K562 (cell line): ENCODE results near the gene CHAC1. TPM values are rescaled to one million over a fixed set of nuclear protein-coding genes. Genes with fewer than 3 reads are reported as not detected.
A peak's percentile ranks its signal among the peaks of the same experiment; 100 is the strongest.

Experiments used
- CREB1 ChIP-seq, 2 experiments: sonication (generic) in 1 of 2; formaldehyde crosslinking in 1 of 2; IDR thresholded peaks; 2 replicates each; pipeline versions ENCODE4 v1.6.1 to v1.8.0; 2012 to 2022; ENCODE audit warnings: inconsistent platforms in 1 of 2, mild to moderate bottlenecking in 1 of 2, missing genetic modification reagents in 1 of 2, moderate library complexity in 1 of 2
- HNRNPH1 ChIP-seq: fragments of 200-400 bp; formaldehyde crosslinking; optimal IDR thresholded peaks from 2 replicates; pipeline ENCODE3; 2017; ENCODE audit warnings: low read depth, mild to moderate bottlenecking, low read length, moderate library complexity
- KLF1 ChIP-seq: fragments of 450-650 bp; IDR thresholded peaks from 2 replicates; pipeline ENCODE4 v1.6.1; 2016; ENCODE audit warnings: missing genetic modification characterization, missing compliant biosample characterization
- L3MBTL2 ChIP-seq: fragments of 450-650 bp; IDR thresholded peaks from 2 replicates; pipeline ENCODE4 v1.6.1; 2016; ENCODE audit warnings: mild to moderate bottlenecking, moderate library complexity
- NEUROD1 ChIP-seq: fragments of 150-350 bp; IDR thresholded peaks from 2 replicates; pipeline ENCODE4 v1.6.1; 2014; ENCODE audit warnings: borderline replicate concordance, low read length, low read depth; ENCODE audit not compliant: partially characterized antibody
- SIN3A ChIP-seq, 2 experiments: fragments of 150-350 bp in 1 of 2; IDR thresholded peaks; 2 replicates each; pipeline ENCODE4 v1.6.1; 2011 to 2016; ENCODE audit warnings: borderline replicate concordance in 2 of 2, low read depth in 2 of 2, low read length in 2 of 2, mild to moderate bottlenecking in 2 of 2, moderate library complexity in 2 of 2; ENCODE audit not compliant: control insufficient read depth in 1 of 2
- SMAD4 ChIP-seq: fragments of 250-450 bp; sonication (Bioruptor Pico); conservative IDR thresholded peaks from 2 replicates; pipeline ENCODE4 v1.8.0; 2021; ENCODE audit warnings: inconsistent platforms, mild to moderate bottlenecking, moderate library complexity
- U2AF2 ChIP-seq: fragments of 200-400 bp; formaldehyde crosslinking; optimal IDR thresholded peaks from 2 replicates; pipeline ENCODE3; 2017; ENCODE audit warnings: low read depth, mild to moderate bottlenecking, low read length
- USF1 ChIP-seq: sonication (generic); formaldehyde crosslinking; IDR thresholded peaks from 2 replicates; pipeline ENCODE4 v1.9.0; 2022; ENCODE audit warnings: mild to moderate bottlenecking, missing genetic modification reagents
- ZNF282 ChIP-seq: sonication (generic); formaldehyde crosslinking; IDR thresholded peaks from 2 replicates; pipeline ENCODE4 v1.8.1; 2023; ENCODE audit warnings: missing genetic modification reagents
- polyA plus RNA-seq, 8 experiments: library from polyadenylated mRNA; depleted of rRNA in 4 of 8; stranded (reverse) in 5 of 8; unstranded in 3 of 8; fragments of >200 nt; fragmentation: Nextera tagmentation in 2 of 8; fragmentation: Illumina TruSeq in 1 of 8; extraction: Ambion mirVana in 2 of 8; extraction: Trizol in 1 of 8; gene quantifications; 2 replicates each; pipeline versions ENCODE4 v1.2.1 to v1.2.3, GENCODE V29; 2011 to 2014; ENCODE audit warnings: inconsistent platforms in 1 of 8, missing spikeins in 1 of 8
- total RNA-seq, 7 experiments: library from RNA; depleted of rRNA in 6 of 7; stranded (reverse); fragments of >200 nt in 6 of 7; fragmentation: Illumina TruSeq in 2 of 7; extraction: Trizol in 2 of 7; gene quantifications; 2 replicates each; pipeline versions ENCODE4 v1.2.1 to v1.2.3, GENCODE V29; 2011 to 2021; ENCODE audit warnings: low replicate concordance in 1 of 7
- TF ChIP-seq, protein P1 (sequence below): fragments of 450-650 bp; formaldehyde crosslinking; IDR thresholded peaks from 2 replicates; pipeline ENCODE4 v1.4.0; 2020; ENCODE audit warnings: mild to moderate bottlenecking, moderate library complexity
- TF ChIP-seq, protein P2 (sequence below), 2 experiments: IDR thresholded peaks in 1 of 2; conservative IDR thresholded peaks in 1 of 2; 2 replicates each; pipeline ENCODE4 v1.6.1; 2016; ENCODE audit warnings: low read depth in 2 of 2, mild to moderate bottlenecking in 1 of 2, missing compliant biosample characterization in 1 of 2, missing genetic modification characterization in 1 of 2, moderate library complexity in 1 of 2
- TF ChIP-seq, protein P3 (sequence below): fragments of 250-450 bp; sonication (Bioruptor Pico); IDR thresholded peaks from 2 replicates; pipeline ENCODE4 v1.8.0; 2022; ENCODE audit warnings: moderate library complexity, mild to moderate bottlenecking, inconsistent platforms
- TF ChIP-seq, protein P4 (sequence below): fragments of 450-650 bp; IDR thresholded peaks from 2 replicates; pipeline ENCODE4 v1.6.1; 2014; ENCODE audit warnings: low read depth, mild to moderate bottlenecking, moderate library complexity, borderline replicate concordance

CHAC1 gene
- total and polyA plus RNA-seq, 9 of the 15 experiments (the other 6 are each of a cell fraction or from before 2014, with no cell fraction given), result 0.47 to 39.0 (median 7.5) TPM

DNA sequence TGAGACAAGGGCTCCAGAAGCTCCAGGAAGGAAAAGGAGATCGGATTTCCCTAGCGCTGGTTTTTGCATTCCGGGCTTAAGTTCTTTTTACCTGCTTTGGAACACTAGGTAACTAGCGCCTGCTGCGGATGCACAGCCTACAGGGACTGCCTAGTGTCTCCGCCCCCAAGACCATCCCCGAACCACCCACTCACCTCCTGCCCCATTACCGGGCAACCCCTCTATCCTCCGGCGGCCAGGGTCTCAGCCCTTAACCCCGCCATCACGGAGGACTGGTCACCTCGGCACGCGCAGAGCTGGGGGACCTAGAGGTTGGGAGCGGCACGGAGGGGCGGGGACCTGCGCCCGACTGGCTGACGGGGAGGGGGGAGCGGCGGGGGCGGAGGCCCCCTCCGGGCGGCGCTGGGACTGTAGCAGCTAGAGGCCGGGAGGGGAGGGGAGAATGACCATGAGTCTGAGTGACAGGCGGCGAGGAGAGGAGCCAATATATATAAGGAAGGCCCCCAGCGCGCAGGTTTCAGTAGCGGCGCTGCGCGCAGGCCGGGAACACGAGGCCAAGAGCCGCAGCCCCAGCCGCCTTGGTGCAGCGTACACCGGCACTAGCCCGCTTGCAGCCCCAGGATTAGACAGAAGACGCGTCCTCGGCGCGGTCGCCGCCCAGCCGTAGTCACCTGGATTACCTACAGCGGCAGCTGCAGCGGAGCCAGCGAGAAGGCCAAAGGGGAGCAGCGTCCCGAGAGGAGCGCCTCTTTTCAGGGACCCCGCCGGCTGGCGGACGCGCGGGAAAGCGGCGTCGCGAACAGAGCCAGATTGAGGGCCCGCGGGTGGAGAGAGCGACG lies 24.2 kb upstream of the CHAC1 start, which contains the start of gene DLL4 (continued):
- TF ChIP-seq, protein P1, sequence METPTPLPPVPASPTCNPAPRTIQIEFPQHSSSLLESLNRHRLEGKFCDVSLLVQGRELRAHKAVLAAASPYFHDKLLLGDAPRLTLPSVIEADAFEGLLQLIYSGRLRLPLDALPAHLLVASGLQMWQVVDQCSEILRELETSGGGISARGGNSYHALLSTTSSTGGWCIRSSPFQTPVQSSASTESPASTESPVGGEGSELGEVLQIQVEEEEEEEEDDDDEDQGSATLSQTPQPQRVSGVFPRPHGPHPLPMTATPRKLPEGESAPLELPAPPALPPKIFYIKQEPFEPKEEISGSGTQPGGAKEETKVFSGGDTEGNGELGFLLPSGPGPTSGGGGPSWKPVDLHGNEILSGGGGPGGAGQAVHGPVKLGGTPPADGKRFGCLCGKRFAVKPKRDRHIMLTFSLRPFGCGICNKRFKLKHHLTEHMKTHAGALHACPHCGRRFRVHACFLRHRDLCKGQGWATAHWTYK (CRISPR knock-in tag), result no peak
- no peak for TF ChIP-seq NEUROD1
- TF ChIP-seq, protein P2, sequence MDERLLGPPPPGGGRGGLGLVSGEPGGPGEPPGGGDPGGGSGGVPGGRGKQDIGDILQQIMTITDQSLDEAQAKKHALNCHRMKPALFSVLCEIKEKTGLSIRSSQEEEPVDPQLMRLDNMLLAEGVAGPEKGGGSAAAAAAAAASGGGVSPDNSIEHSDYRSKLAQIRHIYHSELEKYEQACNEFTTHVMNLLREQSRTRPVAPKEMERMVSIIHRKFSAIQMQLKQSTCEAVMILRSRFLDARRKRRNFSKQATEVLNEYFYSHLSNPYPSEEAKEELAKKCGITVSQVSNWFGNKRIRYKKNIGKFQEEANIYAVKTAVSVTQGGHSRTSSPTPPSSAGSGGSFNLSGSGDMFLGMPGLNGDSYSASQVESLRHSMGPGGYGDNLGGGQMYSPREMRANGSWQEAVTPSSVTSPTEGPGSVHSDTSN (CRISPR knock-in tag; IDR thresholded peaks at IDR 0.05; ENCODE audit: low read depth), result peak; percentile 75
- TF ChIP-seq, protein P2 (tag; conservative IDR thresholded peaks at IDR 0.05; ENCODE audit: low read depth), result peak; percentile 74
- no peak for TF ChIP-seq CREB1 (IDR thresholded peaks at IDR 0.05)
- peak; percentile 57 for TF ChIP-seq CREB1 (CRISPR knock-in tag; IDR thresholded peaks at IDR 0.05)
- TF ChIP-seq USF1 (CRISPR knock-in tag), result peak; percentile 40
- peak; percentile 78; the same call in 1 of the 2 replicates for TF ChIP-seq ZNF282
- no peak for TF ChIP-seq SMAD4
- peak; percentile 96 for TF ChIP-seq L3MBTL2
- TF ChIP-seq, protein P3, sequence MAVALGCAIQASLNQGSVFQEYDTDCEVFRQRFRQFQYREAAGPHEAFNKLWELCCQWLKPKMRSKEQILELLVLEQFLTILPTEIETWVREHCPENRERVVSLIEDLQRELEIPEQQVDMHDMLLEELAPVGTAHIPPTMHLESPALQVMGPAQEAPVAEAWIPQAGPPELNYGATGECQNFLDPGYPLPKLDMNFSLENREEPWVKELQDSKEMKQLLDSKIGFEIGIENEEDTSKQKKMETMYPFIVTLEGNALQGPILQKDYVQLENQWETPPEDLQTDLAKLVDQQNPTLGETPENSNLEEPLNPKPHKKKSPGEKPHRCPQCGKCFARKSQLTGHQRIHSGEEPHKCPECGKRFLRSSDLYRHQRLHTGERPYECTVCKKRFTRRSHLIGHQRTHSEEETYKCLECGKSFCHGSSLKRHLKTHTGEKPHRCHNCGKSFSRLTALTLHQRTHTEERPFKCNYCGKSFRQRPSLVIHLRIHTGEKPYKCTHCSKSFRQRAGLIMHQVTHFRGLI, result no peak
- no peak for TF ChIP-seq KLF1 (tag)
- TF ChIP-seq, protein P4, sequence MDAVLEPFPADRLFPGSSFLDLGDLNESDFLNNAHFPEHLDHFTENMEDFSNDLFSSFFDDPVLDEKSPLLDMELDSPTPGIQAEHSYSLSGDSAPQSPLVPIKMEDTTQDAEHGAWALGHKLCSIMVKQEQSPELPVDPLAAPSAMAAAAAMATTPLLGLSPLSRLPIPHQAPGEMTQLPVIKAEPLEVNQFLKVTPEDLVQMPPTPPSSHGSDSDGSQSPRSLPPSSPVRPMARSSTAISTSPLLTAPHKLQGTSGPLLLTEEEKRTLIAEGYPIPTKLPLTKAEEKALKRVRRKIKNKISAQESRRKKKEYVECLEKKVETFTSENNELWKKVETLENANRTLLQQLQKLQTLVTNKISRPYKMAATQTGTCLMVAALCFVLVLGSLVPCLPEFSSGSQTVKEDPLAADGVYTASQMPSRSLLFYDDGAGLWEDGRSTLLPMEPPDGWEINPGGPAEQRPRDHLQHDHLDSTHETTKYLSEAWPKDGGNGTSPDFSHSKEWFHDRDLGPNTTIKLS, result peak; percentile 31; the same call in 1 of the 2 replicates
- TF ChIP-seq HNRNPH1, result no peak
- no peak for TF ChIP-seq U2AF2
- TF ChIP-seq SIN3A (IDR thresholded peaks at IDR 0.05; ENCODE audit: borderline replicate concordance in 2 of 2, control insufficient read depth in 1 of 2, low read depth in 2 of 2, low read length in 2 of 2), result no peak
